Uterus (tissue), 2 donors: Measurements from ENCODE around the gene RAB11FIP3.

ENCODE experiments used
- CTCF ChIP-seq, 4 experiments: fragments of 200-600 bp in 2 of 4; fragments of 450-650 bp in 2 of 4; sonication (generic) in 2 of 4; IDR thresholded peaks; one replicate each; pipeline ENCODE4 v1.5.1; 2016 to 2019; ENCODE audit warnings: antibody characterized with exemption in 4 of 4, mild to moderate bottlenecking in 2 of 4, moderate library complexity in 1 of 4
- POLR2A ChIP-seq, 2 donors: fragments of 450-650 bp; IDR thresholded peaks; one replicate each; pipeline ENCODE4 v1.6.1; 2016; ENCODE audit warnings: antibody characterized with exemption in 2 of 2, mild to moderate bottlenecking in 1 of 2, moderate library complexity in 1 of 2

GRCh38 chr16:563072-563644 lies 137.7 kb downstream of the RAB11FIP3 start:
- no peak for TF ChIP-seq POLR2A (IDR thresholded peaks at IDR 0.05)
- no peak for TF ChIP-seq CTCF (IDR thresholded peaks at IDR 0.05)
